ENCODE measurements around the gene GMDS. TPM values are rescaled to one million over a fixed set of nuclear protein-coding genes. Genes with fewer than 3 reads are reported as not detected.
A peak's percentile ranks its signal among the peaks of the same experiment; 100 is the strongest.

The GMDS gene
- total and polyA plus RNA-seq, 2 of the 13 experiments (the other 11 are each of a cell fraction or from before 2014, with no cell fraction given): 64.4 to 112 TPM

DNA sequence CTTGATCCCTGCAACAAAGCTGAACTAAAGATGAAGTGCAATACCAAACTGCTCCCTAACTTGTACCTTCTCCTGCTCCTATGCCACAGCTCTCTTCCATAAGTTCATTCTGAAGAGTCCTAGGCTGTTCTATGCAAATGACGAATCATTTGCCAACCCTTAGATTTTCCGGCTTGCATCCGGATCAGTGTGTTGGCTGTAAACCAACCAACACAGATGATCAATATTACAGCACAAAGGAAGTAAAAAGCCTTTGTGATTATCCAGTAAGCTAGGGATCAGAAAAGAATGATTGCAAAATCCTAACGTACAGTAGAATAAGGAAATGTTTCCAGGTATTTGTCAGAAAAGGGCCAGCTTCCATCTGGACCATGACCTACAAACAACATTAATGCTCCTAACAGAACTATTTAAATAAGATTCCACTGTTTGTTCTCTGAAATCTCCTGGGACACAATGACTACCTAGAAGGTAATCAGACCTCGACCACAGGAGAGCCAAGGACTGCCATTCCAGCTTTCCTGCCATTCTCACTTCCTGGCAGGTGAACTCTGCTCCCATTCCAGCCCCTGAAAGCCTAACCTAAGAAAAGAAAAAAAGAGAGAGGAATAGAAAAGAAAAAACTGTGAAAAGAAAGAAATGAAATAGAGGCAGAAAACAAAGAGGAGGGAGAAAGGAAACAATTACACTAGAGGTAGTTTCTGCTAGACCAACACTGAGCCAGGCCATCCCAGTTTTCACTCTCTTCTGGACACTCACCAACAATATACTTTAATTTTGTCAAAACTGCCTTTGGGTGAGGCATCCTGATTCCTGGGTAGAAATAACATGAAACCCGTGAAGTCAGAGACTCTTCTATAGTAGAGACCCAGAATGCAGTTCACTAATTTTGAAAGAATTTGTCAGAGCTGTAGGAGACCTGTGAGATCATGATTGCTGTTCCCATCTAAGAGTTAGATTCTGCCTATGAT lies 19.7 kb downstream of the GMDS start (continued):
- TF ChIP-seq, protein P1, sequence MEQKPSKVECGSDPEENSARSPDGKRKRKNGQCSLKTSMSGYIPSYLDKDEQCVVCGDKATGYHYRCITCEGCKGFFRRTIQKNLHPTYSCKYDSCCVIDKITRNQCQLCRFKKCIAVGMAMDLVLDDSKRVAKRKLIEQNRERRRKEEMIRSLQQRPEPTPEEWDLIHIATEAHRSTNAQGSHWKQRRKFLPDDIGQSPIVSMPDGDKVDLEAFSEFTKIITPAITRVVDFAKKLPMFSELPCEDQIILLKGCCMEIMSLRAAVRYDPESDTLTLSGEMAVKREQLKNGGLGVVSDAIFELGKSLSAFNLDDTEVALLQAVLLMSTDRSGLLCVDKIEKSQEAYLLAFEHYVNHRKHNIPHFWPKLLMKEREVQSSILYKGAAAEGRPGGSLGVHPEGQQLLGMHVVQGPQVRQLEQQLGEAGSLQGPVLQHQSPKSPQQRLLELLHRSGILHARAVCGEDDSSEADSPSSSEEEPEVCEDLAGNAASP (CRISPR knock-in tag; IDR thresholded peaks at IDR 0.05; ENCODE audit: borderline replicate concordance): peak; percentile 87
- TF ChIP-seq, protein P2, sequence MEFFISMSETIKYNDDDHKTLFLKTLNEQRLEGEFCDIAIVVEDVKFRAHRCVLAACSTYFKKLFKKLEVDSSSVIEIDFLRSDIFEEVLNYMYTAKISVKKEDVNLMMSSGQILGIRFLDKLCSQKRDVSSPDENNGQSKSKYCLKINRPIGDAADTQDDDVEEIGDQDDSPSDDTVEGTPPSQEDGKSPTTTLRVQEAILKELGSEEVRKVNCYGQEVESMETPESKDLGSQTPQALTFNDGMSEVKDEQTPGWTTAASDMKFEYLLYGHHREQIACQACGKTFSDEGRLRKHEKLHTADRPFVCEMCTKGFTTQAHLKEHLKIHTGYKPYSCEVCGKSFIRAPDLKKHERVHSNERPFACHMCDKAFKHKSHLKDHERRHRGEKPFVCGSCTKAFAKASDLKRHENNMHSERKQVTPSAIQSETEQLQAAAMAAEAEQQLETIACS (CRISPR knock-in tag; IDR thresholded peaks at IDR 0.05): no peak
- TF ChIP-seq MEIS2 (CRISPR knock-in tag; IDR thresholded peaks at IDR 0.05): peak; percentile 74
- TF ChIP-seq, protein P3, sequence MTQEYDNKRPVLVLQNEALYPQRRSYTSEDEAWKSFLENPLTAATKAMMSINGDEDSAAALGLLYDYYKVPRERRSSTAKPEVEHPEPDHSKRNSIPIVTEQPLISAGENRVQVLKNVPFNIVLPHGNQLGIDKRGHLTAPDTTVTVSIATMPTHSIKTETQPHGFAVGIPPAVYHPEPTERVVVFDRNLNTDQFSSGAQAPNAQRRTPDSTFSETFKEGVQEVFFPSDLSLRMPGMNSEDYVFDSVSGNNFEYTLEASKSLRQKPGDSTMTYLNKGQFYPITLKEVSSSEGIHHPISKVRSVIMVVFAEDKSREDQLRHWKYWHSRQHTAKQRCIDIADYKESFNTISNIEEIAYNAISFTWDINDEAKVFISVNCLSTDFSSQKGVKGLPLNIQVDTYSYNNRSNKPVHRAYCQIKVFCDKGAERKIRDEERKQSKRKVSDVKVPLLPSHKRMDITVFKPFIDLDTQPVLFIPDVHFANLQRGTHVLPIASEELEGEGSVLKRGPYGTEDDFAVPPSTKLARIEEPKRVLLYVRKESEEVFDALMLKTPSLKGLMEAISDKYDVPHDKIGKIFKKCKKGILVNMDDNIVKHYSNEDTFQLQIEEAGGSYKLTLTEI (CRISPR knock-in tag; conservative IDR thresholded peaks at IDR 0.05): no peak
- no peak; the same call in 1 of the 2 replicates for TF ChIP-seq ZNF629 (CRISPR knock-in tag; conservative IDR thresholded peaks at IDR 0.05)
- TF ChIP-seq, protein P4, sequence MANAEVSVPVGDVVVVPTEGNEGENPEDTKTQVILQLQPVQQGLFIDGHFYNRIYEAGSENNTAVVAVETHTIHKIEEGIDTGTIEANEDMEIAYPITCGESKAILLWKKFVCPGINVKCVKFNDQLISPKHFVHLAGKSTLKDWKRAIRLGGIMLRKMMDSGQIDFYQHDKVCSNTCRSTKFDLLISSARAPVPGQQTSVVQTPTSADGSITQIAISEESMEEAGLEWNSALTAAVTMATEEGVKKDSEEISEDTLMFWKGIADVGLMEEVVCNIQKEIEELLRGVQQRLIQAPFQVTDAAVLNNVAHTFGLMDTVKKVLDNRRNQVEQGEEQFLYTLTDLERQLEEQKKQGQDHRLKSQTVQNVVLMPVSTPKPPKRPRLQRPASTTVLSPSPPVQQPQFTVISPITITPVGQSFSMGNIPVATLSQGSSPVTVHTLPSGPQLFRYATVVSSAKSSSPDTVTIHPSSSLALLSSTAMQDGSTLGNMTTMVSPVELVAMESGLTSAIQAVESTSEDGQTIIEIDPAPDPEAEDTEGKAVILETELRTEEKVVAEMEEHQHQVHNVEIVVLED (CRISPR knock-in tag; IDR thresholded peaks at IDR 0.05; ENCODE audit: borderline replicate concordance): peak; percentile 52; the same call in 1 of the 2 replicates
- TF ChIP-seq, protein P5, sequence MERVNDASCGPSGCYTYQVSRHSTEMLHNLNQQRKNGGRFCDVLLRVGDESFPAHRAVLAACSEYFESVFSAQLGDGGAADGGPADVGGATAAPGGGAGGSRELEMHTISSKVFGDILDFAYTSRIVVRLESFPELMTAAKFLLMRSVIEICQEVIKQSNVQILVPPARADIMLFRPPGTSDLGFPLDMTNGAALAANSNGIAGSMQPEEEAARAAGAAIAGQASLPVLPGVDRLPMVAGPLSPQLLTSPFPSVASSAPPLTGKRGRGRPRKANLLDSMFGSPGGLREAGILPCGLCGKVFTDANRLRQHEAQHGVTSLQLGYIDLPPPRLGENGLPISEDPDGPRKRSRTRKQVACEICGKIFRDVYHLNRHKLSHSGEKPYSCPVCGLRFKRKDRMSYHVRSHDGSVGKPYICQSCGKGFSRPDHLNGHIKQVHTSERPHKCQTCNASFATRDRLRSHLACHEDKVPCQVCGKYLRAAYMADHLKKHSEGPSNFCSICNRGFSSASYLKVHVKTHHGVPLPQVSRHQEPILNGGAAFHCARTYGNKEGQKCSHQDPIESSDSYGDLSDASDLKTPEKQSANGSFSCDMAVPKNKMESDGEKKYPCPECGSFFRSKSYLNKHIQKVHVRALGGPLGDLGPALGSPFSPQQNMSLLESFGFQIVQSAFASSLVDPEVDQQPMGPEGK (CRISPR knock-in tag; IDR thresholded peaks at IDR 0.05): peak; percentile 70
- TF ChIP-seq, protein P6, sequence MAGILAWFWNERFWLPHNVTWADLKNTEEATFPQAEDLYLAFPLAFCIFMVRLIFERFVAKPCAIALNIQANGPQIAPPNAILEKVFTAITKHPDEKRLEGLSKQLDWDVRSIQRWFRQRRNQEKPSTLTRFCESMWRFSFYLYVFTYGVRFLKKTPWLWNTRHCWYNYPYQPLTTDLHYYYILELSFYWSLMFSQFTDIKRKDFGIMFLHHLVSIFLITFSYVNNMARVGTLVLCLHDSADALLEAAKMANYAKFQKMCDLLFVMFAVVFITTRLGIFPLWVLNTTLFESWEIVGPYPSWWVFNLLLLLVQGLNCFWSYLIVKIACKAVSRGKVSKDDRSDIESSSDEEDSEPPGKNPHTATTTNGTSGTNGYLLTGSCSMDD (CRISPR knock-in tag; IDR thresholded peaks at IDR 0.05): no peak
- TF ChIP-seq, protein P7, sequence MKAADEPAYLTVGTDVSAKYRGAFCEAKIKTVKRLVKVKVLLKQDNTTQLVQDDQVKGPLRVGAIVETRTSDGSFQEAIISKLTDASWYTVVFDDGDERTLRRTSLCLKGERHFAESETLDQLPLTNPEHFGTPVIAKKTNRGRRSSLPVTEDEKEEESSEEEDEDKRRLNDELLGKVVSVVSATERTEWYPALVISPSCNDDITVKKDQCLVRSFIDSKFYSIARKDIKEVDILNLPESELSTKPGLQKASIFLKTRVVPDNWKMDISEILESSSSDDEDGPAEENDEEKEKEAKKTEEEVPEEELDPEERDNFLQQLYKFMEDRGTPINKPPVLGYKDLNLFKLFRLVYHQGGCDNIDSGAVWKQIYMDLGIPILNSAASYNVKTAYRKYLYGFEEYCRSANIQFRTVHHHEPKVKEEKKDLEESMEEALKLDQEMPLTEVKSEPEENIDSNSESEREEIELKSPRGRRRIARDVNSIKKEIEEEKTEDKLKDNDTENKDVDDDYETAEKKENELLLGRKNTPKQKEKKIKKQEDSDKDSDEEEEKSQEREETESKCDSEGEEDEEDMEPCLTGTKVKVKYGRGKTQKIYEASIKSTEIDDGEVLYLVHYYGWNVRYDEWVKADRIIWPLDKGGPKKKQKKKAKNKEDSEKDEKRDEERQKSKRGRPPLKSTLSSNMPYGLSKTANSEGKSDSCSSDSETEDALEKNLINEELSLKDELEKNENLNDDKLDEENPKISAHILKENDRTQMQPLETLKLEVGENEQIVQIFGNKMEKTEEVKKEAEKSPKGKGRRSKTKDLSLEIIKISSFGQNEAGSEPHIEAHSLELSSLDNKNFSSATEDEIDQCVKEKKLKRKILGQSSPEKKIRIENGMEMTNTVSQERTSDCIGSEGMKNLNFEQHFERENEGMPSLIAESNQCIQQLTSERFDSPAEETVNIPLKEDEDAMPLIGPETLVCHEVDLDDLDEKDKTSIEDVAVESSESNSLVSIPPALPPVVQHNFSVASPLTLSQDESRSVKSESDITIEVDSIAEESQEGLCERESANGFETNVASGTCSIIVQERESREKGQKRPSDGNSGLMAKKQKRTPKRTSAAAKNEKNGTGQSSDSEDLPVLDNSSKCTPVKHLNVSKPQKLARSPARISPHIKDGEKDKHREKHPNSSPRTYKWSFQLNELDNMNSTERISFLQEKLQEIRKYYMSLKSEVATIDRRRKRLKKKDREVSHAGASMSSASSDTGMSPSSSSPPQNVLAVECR (CRISPR knock-in tag; IDR thresholded peaks at IDR 0.05; ENCODE audit: borderline replicate concordance): peak; percentile 55; the same call in 1 of the 2 replicates
- TF ChIP-seq DR1 (CRISPR knock-in tag; IDR thresholded peaks at IDR 0.05): no peak
- no peak for TF ChIP-seq ZNF44 (CRISPR knock-in tag; IDR thresholded peaks at IDR 0.05)
- no peak for TF ChIP-seq ZFYVE20 (CRISPR knock-in tag; IDR thresholded peaks at IDR 0.05; ENCODE audit: borderline replicate concordance, low read depth)
